Fibroblast of villous mesenchyme (primary cell): Measurements from ENCODE around the gene NODAL. TPM values are rescaled to one million over a fixed set of nuclear protein-coding genes. Genes with fewer than 3 reads are reported as not detected.

Experiments
- DNase-seq: peaks from one replicate; pipeline ENCODE4 v3.0.0-alpha.2; 2010; ENCODE audit warnings: low read depth
- H3K4me3 ChIP-seq: 2 replicates; pipeline ENCODE4 v1.5.1; 2011; ENCODE audit warnings: low read depth, mild to moderate bottlenecking, low read length
- total RNA-seq: library from RNA; depleted of rRNA; stranded (reverse); fragments of >200 nt; gene quantifications from 2 replicates; pipeline ENCODE4 v1.2.3, GENCODE V29; 2012
- TF ChIP-seq, protein P1 (sequence below): IDR thresholded peaks from 2 replicates; pipeline ENCODE4 v1.5.1; 2012; ENCODE audit warnings: low read depth, mild to moderate bottlenecking, low read length; ENCODE audit not compliant: insufficient read depth

NODAL gene
- total RNA-seq, 1 donor = not detected

DNA sequence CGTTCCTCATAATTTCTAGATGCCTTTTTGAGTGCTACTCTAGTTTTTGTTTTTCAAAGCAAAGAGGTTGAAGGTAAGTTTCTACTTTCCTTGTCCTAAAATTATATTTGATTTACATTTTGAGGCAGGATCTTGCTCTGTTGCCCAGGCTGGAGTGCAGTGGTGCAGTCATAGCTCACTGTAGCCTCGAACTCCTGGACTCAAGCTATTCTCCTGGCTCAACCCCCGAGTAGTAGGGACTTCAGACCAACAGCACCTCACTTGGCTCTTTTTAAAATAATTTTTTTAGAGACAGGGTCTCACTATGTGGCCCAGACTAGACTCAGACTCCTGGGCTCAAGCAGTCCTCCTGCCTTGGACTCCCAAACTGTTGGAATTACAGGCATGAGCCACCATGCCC is 22.8 kb downstream of the NODAL start:
- no peak overlapping the region for H3K4me3 ChIP-seq
- no peak for DNase-seq
- TF ChIP-seq, protein P1, sequence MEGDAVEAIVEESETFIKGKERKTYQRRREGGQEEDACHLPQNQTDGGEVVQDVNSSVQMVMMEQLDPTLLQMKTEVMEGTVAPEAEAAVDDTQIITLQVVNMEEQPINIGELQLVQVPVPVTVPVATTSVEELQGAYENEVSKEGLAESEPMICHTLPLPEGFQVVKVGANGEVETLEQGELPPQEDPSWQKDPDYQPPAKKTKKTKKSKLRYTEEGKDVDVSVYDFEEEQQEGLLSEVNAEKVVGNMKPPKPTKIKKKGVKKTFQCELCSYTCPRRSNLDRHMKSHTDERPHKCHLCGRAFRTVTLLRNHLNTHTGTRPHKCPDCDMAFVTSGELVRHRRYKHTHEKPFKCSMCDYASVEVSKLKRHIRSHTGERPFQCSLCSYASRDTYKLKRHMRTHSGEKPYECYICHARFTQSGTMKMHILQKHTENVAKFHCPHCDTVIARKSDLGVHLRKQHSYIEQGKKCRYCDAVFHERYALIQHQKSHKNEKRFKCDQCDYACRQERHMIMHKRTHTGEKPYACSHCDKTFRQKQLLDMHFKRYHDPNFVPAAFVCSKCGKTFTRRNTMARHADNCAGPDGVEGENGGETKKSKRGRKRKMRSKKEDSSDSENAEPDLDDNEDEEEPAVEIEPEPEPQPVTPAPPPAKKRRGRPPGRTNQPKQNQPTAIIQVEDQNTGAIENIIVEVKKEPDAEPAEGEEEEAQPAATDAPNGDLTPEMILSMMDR = no peak

DNA sequence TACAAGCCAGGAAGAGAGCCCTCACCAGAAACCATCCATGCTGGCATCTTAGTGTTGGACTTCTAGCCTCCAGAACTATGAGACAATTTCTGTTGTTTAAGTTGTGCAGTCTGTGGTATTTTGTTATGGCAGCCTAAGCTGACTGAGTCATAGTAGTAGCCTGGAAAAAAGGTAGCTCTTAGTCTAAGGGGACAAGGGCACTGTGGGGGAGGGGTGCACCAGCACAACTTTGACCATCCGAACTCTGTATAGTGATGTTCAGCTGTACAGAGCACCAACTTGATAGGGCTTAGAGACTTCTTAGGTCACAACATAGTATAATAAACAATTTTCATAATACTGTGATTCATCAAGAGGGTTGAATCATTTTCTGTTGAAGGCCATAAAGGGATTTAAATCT is 23.3 kb downstream of the NODAL start:
- TF ChIP-seq, protein P1 = no peak
- H3K4me3 ChIP-seq = no peak overlapping the region
- DNase-seq = peak; percentile 71

DNA sequence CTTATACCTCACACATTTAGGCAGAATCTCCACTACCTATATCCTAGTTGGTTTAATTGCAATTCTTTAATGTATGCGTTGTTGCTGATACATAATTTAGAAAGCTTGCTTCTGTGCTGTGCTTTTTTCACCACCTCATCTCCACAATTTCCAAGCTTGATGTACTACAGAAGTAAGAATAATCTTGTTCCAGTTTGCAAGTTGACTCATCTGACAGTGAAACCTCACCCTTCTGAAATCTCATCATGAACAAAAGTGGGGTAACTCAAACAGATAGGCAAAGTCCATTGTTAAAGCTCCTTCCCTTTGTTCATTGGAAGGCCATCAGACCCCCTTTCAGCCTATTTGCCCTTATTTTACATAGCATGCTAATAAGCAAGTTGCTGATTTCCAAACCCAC is 23.9 kb downstream of the NODAL start:
- H3K4me3 ChIP-seq = no peak overlapping the region
- DNase-seq = peak; percentile 21
- TF ChIP-seq, protein P1 = no peak

DNA sequence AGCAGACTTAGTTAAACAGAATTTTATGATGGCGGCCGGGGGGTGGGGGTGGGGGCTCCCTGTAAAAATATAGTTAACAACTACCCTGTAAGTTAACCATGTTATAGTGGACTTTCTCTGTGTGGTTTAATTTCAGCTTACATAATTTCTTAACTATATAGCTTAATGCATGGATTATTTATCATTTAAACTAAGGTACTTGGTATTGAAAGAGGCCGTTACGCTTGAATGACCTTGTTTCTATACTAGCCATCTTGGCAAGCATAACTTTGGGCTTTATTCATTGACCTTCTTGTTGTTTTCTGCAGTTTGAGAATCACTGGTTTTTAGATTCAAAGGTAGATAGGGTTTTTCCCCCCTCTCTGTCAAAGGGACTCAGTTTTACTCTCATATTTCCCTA is 29.1 kb downstream of the NODAL start:
- TF ChIP-seq, protein P1 = no peak
- no peak overlapping the region for H3K4me3 ChIP-seq
- DNase-seq = no peak

DNA sequence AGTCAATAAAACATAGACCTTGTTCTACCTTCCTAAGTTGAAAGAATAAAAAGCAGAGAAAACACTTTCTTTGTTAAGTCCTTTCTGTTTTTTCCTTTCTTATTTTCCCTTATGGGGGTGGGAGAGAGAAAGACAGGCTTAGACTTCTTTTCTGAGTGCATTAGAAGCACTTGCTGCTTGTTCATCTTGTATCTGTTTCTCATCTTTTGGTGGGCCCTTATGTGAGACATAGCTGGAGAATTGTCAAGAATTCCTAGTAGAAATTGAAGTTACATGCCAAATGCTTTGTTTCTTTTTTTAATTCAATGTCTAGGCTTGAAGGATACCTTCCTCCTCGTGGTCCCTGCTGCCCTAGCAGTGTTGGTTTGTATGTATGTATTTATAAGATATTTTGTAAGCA is 30.9 kb downstream of the NODAL start:
- TF ChIP-seq, protein P1 = no peak
- no peak for DNase-seq
- H3K4me3 ChIP-seq = no peak overlapping the region

DNA sequence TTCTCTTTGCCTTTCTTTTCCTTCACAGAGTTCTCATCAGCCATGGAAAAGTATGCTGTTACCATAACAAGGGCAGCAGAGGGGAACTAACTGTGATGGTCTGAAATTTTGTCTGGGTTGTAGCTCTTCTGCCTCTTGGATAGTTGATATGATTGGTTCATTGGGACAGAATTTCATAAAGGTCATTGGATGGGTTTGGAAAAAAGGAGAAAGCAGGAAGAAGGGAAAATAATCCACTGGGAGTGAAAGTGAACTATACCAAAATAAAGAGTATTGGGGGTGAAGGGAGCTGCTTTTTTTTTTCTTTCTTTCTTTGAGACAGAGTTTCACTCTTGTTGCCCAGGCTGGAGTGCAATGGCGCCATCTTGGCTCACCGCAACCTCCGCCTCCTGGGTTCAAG is 31.7 kb downstream of the NODAL start:
- H3K4me3 ChIP-seq = no peak overlapping the region

More for the DNA sequence above, 31.7 kb downstream of the NODAL start:
- TF ChIP-seq, protein P1 = no peak
- no peak for DNase-seq
